WTC11 (cell line): Measurements from ENCODE around the gene KEL. TPM values are rescaled to one million over a fixed set of nuclear protein-coding genes. Genes with fewer than 3 reads are reported as not detected.

ENCODE experiments used
- ATAC-seq: fragments of 200-7000 bp; cut with Tn5 transposase; 2 replicates; pipeline ENCODE4 v1.10.0; 2021; ENCODE audit warnings: mild to moderate bottlenecking, moderate library complexity
- CTCF ChIA-PET: fragments of 300-600 bp; sonication (Branson Sonifier 250); formaldehyde crosslinking; loops from one replicate; lab custom pipeline; 2021; ENCODE audit warnings: antibody characterized with exemption; lab: Charles Lee
- POLR2A ChIA-PET: fragments of 350-600 bp; sonication (Branson Sonifier 250); formaldehyde crosslinking; loops from one replicate; lab custom pipeline; 2021; ENCODE audit warnings: antibody characterized with exemption; lab: Charles Lee
- DNase-seq: peaks from one replicate; pipeline ENCODE4 v3.0.0; 2021; ENCODE audit warnings: low spot score
- H3K27ac Mint-ChIP-seq: 2 replicates; pipeline ENCODE4 v1.8.0; 2021; ENCODE audit warnings: mixed read lengths
- H3K27me3 Mint-ChIP-seq: 2 replicates; pipeline ENCODE4 v1.8.0; 2021; ENCODE audit warnings: low read depth, mild to moderate bottlenecking, moderate library complexity, mixed read lengths
- H3K36me3 Mint-ChIP-seq: 2 replicates; pipeline ENCODE4 v1.8.0; 2021; ENCODE audit warnings: mixed read lengths
- H3K4me1 Mint-ChIP-seq: 2 replicates; pipeline ENCODE4 v1.8.0; 2022; ENCODE audit warnings: mixed read lengths
- H3K4me3 Mint-ChIP-seq: 2 replicates; pipeline ENCODE4 v1.8.0; 2021; ENCODE audit warnings: mild to moderate bottlenecking, moderate library complexity, mixed read lengths
- H3K9me3 Mint-ChIP-seq: 2 replicates; pipeline ENCODE4 v1.8.0; 2021; ENCODE audit warnings: mixed read lengths
- CBFB ChIP-seq: sonication (generic); formaldehyde crosslinking; IDR thresholded peaks from 2 replicates; pipeline ENCODE4 v1.8.1; 2022; ENCODE audit warnings: mild to moderate bottlenecking, low read depth, missing genetic modification reagents
- CDX4 ChIP-seq: fragments of 250-450 bp; sonication (Bioruptor Pico); IDR thresholded peaks from 2 replicates; pipeline ENCODE4 v1.9.0; 2021; ENCODE audit warnings: moderate library complexity, mild to moderate bottlenecking, inconsistent platforms, borderline replicate concordance
- ELF4 ChIP-seq: sonication (generic); formaldehyde crosslinking; IDR thresholded peaks from 2 replicates; pipeline ENCODE4 v1.8.1; 2022; ENCODE audit warnings: low read depth, mild to moderate bottlenecking, moderate library complexity, missing genetic modification reagents
- FOXP4 ChIP-seq: sonication (generic); formaldehyde crosslinking; IDR thresholded peaks from 2 replicates; pipeline ENCODE4 v1.8.0; 2022; ENCODE audit warnings: mild to moderate bottlenecking, missing genetic modification reagents
- GABPB1 ChIP-seq: sonication (generic); formaldehyde crosslinking; IDR thresholded peaks from 2 replicates; pipeline ENCODE4 v1.8.1; 2023; ENCODE audit warnings: mild to moderate bottlenecking, missing genetic modification reagents
- JUN ChIP-seq: sonication (generic); formaldehyde crosslinking; IDR thresholded peaks from 2 replicates; pipeline ENCODE4 v1.8.0; 2023; ENCODE audit warnings: mild to moderate bottlenecking, missing genetic modification reagents
- MYBL2 ChIP-seq: sonication (generic); formaldehyde crosslinking; IDR thresholded peaks from 2 replicates; pipeline ENCODE4 v1.8.1; 2023; ENCODE audit warnings: mild to moderate bottlenecking, moderate library complexity, missing genetic modification reagents
- NFE2L1 ChIP-seq: sonication (generic); formaldehyde crosslinking; IDR thresholded peaks from 2 replicates; pipeline ENCODE4 v1.8.1; 2023; ENCODE audit warnings: missing genetic modification reagents
- NR2C2 ChIP-seq: sonication (generic); formaldehyde crosslinking; IDR thresholded peaks from 2 replicates; pipeline ENCODE4 v1.8.0; 2022; ENCODE audit warnings: mild to moderate bottlenecking, missing genetic modification reagents
- SOX15 ChIP-seq: fragments of 250-450 bp; sonication (Bioruptor Pico); IDR thresholded peaks from 2 replicates; pipeline ENCODE4 v1.9.0; 2021; ENCODE audit warnings: mild to moderate bottlenecking
- TEAD4 ChIP-seq: sonication (generic); formaldehyde crosslinking; IDR thresholded peaks from 2 replicates; pipeline ENCODE4 v1.8.0; 2022; ENCODE audit warnings: mild to moderate bottlenecking, missing genetic modification reagents
- ZNF121 ChIP-seq: sonication (generic); formaldehyde crosslinking; IDR thresholded peaks from 2 replicates; pipeline ENCODE4 v1.8.0; 2023; ENCODE audit warnings: missing genetic modification reagents
- ZNF138 ChIP-seq: sonication (generic); formaldehyde crosslinking; conservative IDR thresholded peaks from 2 replicates; pipeline ENCODE4 v1.8.1; 2022; ENCODE audit warnings: mild to moderate bottlenecking, moderate library complexity, missing genetic modification reagents
- ZNF532 ChIP-seq: fragments of 250-450 bp; sonication (Bioruptor Pico); IDR thresholded peaks from 2 replicates; pipeline ENCODE4 v1.9.0; 2021; ENCODE audit warnings: mild to moderate bottlenecking, borderline replicate concordance
- total RNA-seq: library from RNA; stranded (reverse); gene quantifications from 3 replicates; pipeline ENCODE4 v1.2.3, GENCODE V29; 2021
- TF ChIP-seq, protein P1 (sequence below): sonication (generic); formaldehyde crosslinking; IDR thresholded peaks from 2 replicates; pipeline ENCODE4 v1.8.1; 2022; ENCODE audit warnings: low read depth, mild to moderate bottlenecking, moderate library complexity, missing genetic modification reagents, borderline replicate concordance
- TF ChIP-seq, protein P2 (sequence below): sonication (generic); formaldehyde crosslinking; IDR thresholded peaks from 2 replicates; pipeline ENCODE4 v1.8.1; 2023; ENCODE audit warnings: mild to moderate bottlenecking, missing genetic modification reagents, moderate library complexity
- TF ChIP-seq, protein P3 (sequence below): fragments of 250-450 bp; sonication (Bioruptor Pico); IDR thresholded peaks from 2 replicates; pipeline ENCODE4 v1.9.0; 2021; ENCODE audit warnings: mild to moderate bottlenecking

KEL gene
- total RNA-seq, 1 experiment from 2014 or later = 0.87 TPM

DNA sequence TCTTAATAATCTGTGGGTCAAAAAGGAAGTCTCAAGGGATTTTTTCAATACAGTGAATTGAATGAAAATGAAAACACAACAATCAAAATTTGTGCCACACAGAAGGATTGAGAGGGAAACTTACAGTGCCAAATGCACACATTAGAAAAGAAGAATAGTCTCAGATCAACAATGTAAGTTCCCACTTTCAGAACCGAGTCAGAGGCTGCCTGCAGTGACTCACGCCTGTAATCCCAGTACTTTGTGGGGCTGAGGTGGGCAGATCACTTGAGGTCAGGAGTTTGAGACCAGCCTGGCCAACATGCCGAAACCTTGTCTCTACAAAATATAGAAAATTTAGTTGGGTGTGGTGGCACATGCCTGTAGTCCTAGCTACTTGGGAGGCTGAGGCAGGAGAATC lies 12.5 kb upstream of the KEL start (continued):
- TF ChIP-seq, protein P1, sequence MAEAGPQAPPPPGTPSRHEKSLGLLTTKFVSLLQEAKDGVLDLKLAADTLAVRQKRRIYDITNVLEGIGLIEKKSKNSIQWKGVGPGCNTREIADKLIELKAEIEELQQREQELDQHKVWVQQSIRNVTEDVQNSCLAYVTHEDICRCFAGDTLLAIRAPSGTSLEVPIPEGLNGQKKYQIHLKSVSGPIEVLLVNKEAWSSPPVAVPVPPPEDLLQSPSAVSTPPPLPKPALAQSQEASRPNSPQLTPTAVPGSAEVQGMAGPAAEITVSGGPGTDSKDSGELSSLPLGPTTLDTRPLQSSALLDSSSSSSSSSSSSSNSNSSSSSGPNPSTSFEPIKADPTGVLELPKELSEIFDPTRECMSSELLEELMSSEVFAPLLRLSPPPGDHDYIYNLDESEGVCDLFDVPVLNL (CRISPR knock-in tag) = no peak
- TF ChIP-seq JUN (CRISPR knock-in tag) (no peak), CBFB (CRISPR knock-in tag) (no peak), ZNF138 (CRISPR knock-in tag) (no peak), NR2C2 (CRISPR knock-in tag) (no peak), CDX4 (no peak), MYBL2 (no peak), SOX15 (CRISPR knock-in tag) (no peak), ZNF532 (CRISPR knock-in tag) (no peak), NFE2L1 (no peak), FOXP4 (CRISPR knock-in tag) (no peak), GABPB1 (CRISPR knock-in tag) (no peak)
- TF ChIP-seq, protein P2, sequence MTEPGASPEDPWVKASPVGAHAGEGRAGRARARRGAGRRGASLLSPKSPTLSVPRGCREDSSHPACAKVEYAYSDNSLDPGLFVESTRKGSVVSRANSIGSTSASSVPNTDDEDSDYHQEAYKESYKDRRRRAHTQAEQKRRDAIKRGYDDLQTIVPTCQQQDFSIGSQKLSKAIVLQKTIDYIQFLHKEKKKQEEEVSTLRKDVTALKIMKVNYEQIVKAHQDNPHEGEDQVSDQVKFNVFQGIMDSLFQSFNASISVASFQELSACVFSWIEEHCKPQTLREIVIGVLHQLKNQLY (CRISPR knock-in tag) = no peak

- Mint-ChIP-seq H3K27me3 (no peaks in the 10 kb centered on the region; the same call in none of the 2 replicates), H3K4me1 (no peaks in the 10 kb centered on the region), H3K27ac (no peak overlapping the region), H3K9me3 (peaks cover 14% of the 10 kb centered on the region), H3K4me3 (no peak overlapping the region)
- ChIA-PET POLR2A (no interaction called here), CTCF (interaction anchor here (0.8 kb wide), 1 partner anchor 96 kb away, joined by 3 read pairs; no protein-coding TSS in a partner anchor)
- DNase-seq = no peak
- TF ChIP-seq MYBL2 = no peak
- TF ChIP-seq, protein P3, sequence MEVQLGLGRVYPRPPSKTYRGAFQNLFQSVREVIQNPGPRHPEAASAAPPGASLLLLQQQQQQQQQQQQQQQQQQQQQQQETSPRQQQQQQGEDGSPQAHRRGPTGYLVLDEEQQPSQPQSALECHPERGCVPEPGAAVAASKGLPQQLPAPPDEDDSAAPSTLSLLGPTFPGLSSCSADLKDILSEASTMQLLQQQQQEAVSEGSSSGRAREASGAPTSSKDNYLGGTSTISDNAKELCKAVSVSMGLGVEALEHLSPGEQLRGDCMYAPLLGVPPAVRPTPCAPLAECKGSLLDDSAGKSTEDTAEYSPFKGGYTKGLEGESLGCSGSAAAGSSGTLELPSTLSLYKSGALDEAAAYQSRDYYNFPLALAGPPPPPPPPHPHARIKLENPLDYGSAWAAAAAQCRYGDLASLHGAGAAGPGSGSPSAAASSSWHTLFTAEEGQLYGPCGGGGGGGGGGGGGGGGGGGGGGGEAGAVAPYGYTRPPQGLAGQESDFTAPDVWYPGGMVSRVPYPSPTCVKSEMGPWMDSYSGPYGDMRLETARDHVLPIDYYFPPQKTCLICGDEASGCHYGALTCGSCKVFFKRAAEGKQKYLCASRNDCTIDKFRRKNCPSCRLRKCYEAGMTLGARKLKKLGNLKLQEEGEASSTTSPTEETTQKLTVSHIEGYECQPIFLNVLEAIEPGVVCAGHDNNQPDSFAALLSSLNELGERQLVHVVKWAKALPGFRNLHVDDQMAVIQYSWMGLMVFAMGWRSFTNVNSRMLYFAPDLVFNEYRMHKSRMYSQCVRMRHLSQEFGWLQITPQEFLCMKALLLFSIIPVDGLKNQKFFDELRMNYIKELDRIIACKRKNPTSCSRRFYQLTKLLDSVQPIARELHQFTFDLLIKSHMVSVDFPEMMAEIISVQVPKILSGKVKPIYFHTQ (CRISPR knock-in tag) = no peak
- no peak for TF ChIP-seq ZNF121
- no peak for TF ChIP-seq ELF4 (CRISPR knock-in tag)
- no peak for TF ChIP-seq CDX4
- TF ChIP-seq NR2C2 (CRISPR knock-in tag) = no peak
- TF ChIP-seq TEAD4 (CRISPR knock-in tag) = no peak
- TF ChIP-seq, all 79 proteins: peak for 0
- ATAC-seq = no peak
- 0 out of 2 replicates have a peak, but pooled peaks cover 2% of the 10 kb centered on the region for H3K36me3 Mint-ChIP-seq
These were observed 7.0 kb upstream of the KEL start for GRCh38 chr7:142969183-142969582.
